HepG2 (cell line): Measurements from ENCODE around the gene FDPS. TPM values are rescaled to one million over a fixed set of nuclear protein-coding genes. Genes with fewer than 3 reads are reported as not detected.

Experiments
- FOXK1 ChIP-seq: sonication (generic); formaldehyde crosslinking; IDR thresholded peaks from 2 replicates; pipeline ENCODE4 v1.4.0; 2020; ENCODE audit warnings: low read depth, missing genetic modification reagents, borderline replicate concordance
- HOXA5 ChIP-seq: sonication (generic); formaldehyde crosslinking; IDR thresholded peaks from 2 replicates; pipeline ENCODE4 v1.4.0; 2020; ENCODE audit warnings: missing genetic modification reagents
- HOXA9 ChIP-seq: sonication (generic); formaldehyde crosslinking; IDR thresholded peaks from 2 replicates; pipeline ENCODE4 v1.8.1; 2022; ENCODE audit warnings: missing genetic modification reagents, mild to moderate bottlenecking, moderate library complexity, borderline replicate concordance
- NCOA2 ChIP-seq: sonication (generic); formaldehyde crosslinking; IDR thresholded peaks from 2 replicates; pipeline ENCODE4 v1.8.0; 2022; ENCODE audit warnings: inconsistent platforms
- PLRG1 ChIP-seq: fragments of 450-650 bp; conservative IDR thresholded peaks from 2 replicates; pipeline ENCODE4 v1.6.1; 2016
- RNF2 ChIP-seq: fragments of 450-650 bp; conservative IDR thresholded peaks from 2 replicates; pipeline ENCODE4 v1.6.1; 2016; ENCODE audit warnings: low read depth
- TAF1 ChIP-seq: sonication (generic); formaldehyde crosslinking; IDR thresholded peaks from 2 replicates; pipeline ENCODE4 v1.4.0; 2020; ENCODE audit warnings: missing genetic modification reagents
- YEATS4 ChIP-seq: sonication (generic); formaldehyde crosslinking; IDR thresholded peaks from 2 replicates; pipeline ENCODE4 v1.4.0; 2020; ENCODE audit warnings: missing genetic modification reagents, borderline replicate concordance
- ZBTB7A ChIP-seq: sonication (generic); formaldehyde crosslinking; IDR thresholded peaks from 2 replicates; pipeline ENCODE4 v1.8.0; 2022; ENCODE audit warnings: mild to moderate bottlenecking, missing genetic modification reagents
- ZNF329 ChIP-seq: sonication (generic); formaldehyde crosslinking; IDR thresholded peaks from 2 replicates; pipeline ENCODE4 v1.9.0; 2021; ENCODE audit warnings: low read depth, mild to moderate bottlenecking, missing genetic modification reagents
- ZNF331 ChIP-seq: sonication (generic); formaldehyde crosslinking; IDR thresholded peaks from 2 replicates; pipeline ENCODE4 v1.4.0; 2020; ENCODE audit warnings: missing genetic modification reagents
- ZNF430 ChIP-seq: sonication (generic); formaldehyde crosslinking; IDR thresholded peaks from 2 replicates; pipeline ENCODE4 v1.9.0; 2021; ENCODE audit warnings: mild to moderate bottlenecking, missing genetic modification reagents
- ZNF543 ChIP-seq: sonication (generic); formaldehyde crosslinking; IDR thresholded peaks from 2 replicates; pipeline ENCODE4 v1.4.0; 2020; ENCODE audit warnings: mild to moderate bottlenecking, missing genetic modification reagents
- ZNF788 ChIP-seq: sonication (generic); formaldehyde crosslinking; IDR thresholded peaks from 2 replicates; pipeline ENCODE4 v1.5.0; 2020; ENCODE audit warnings: mild to moderate bottlenecking, missing genetic modification reagents, borderline replicate concordance
- polyA plus RNA-seq, 8 experiments: library from polyadenylated mRNA; depleted of rRNA in 3 of 8; stranded (reverse) in 7 of 8; unstranded in 1 of 8; fragments of >200 nt; fragmentation: Illumina TruSeq in 4 of 8; extraction: Trizol in 4 of 8; gene quantifications; 2 replicates each; pipeline versions ENCODE4 v1.2.1 to v1.2.3, GENCODE V29; 2011 to 2016; ENCODE audit warnings: low read depth in 4 of 8, missing spikeins in 1 of 8, mixed read lengths in 1 of 8; ENCODE audit not compliant: insufficient read depth in 1 of 8
- total RNA-seq, 5 experiments: library from RNA; depleted of rRNA; stranded (reverse); fragments of >200 nt; fragmentation: Illumina TruSeq; extraction: Trizol; gene quantifications; 2 replicates each; pipeline ENCODE4 v1.2.3, GENCODE V29; 2016; ENCODE audit warnings: low read depth in 1 of 5
- TF ChIP-seq, protein P1 (sequence below): sonication (generic); formaldehyde crosslinking; IDR thresholded peaks from 2 replicates; pipeline ENCODE4 v1.4.0; 2020; ENCODE audit warnings: missing genetic modification reagents, mild to moderate bottlenecking, borderline replicate concordance
- TF ChIP-seq, protein P2 (sequence below): sonication (generic); IDR thresholded peaks from 2 replicates; pipeline ENCODE4 v1.6.1; 2016; ENCODE audit warnings: low read depth, borderline replicate concordance
- TF ChIP-seq, protein P3 (sequence below): IDR thresholded peaks from 2 replicates; pipeline ENCODE4 v1.6.1; 2016
- TF ChIP-seq, protein P4 (sequence below): sonication (generic); formaldehyde crosslinking; IDR thresholded peaks from 2 replicates; pipeline ENCODE4 v1.5.0; 2020; ENCODE audit warnings: mild to moderate bottlenecking, missing genetic modification reagents
- TF ChIP-seq, protein P5 (sequence below): sonication (generic); formaldehyde crosslinking; IDR thresholded peaks from 2 replicates; pipeline ENCODE4 v1.5.1; 2020; ENCODE audit warnings: missing genetic modification reagents, mild to moderate bottlenecking, borderline replicate concordance

The FDPS gene
- total and polyA plus RNA-seq, 2 of the 13 experiments (the other 11 are each of a cell fraction or from before 2014, with no cell fraction given) = 264 to 519 TPM

DNA sequence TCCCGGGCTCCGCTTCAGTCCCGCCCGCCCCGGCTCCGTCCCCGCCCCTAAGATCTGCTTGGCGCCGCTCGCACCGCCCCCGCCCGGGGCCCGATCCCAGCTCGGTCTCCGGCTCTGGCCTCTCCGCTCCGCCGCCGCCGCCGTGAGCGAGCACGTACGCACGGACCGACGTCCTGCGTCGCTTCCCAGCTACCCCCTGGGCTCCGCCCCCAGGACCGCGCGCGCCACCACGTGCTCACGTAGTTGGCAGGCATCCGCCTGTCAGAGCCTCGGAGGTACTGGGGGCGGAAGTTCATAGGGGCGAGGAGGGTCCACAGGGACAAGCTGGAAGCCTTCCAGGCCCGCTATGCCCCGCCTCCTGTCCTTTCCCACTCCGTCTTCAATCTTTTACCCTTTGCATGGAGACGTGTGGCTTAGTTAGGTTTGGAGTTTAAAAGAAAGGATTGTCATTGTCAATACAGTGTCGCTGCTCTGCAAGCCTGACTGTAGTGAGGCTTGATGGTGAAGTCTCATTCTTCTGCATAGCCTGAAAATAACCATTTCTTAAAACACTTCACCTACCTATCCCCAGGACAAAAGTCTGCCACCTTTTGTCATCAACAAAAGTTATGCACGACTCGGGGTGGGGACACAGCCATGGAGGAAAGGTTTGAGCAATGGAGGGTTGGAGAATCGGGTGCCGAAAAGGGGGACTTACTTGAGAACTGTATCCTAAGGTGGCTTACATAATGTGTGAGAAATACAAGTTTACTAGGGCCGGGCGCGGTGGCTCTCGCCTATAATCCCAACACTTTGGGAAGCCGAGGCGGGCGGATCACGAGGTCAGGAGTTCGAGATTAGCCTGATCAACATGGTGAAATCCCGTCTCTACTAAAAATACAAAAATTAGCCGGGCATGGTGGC, 35.1 kb upstream of the FDPS start, which contains the start of gene CLK2 (continued):
- TF ChIP-seq, protein P1, sequence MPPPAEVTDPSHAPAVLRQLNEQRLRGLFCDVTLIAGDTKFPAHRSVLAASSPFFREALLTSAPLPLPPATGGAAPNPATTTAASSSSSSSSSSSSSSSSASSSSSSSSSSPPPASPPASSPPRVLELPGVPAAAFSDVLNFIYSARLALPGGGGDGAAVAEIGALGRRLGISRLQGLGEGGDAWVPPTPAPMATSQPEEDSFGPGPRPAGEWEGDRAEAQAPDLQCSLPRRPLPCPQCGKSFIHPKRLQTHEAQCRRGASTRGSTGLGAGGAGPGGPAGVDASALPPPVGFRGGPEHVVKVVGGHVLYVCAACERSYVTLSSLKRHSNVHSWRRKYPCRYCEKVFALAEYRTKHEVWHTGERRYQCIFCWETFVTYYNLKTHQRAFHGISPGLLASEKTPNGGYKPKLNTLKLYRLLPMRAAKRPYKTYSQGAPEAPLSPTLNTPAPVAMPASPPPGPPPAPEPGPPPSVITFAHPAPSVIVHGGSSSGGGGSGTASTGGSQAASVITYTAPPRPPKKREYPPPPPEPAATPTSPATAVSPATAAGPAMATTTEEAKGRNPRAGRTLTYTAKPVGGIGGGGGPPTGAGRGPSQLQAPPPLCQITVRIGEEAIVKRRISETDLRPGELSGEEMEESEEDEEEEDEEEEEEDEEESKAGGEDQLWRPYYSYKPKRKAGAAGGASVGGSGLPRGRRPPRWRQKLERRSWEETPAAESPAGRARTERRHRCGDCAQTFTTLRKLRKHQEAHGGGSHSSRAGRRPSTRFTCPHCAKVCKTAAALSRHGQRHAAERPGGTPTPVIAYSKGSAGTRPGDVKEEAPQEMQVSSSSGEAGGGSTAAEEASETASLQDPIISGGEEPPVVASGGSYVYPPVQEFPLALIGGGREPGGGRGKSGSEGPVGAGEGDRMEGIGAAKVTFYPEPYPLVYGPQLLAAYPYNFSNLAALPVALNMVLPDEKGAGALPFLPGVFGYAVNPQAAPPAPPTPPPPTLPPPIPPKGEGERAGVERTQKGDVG (CRISPR knock-in tag) = no peak
- TF ChIP-seq HOXA5 (no peak), PLRG1 (no peak), ZNF329 (CRISPR knock-in tag) (no peak), NCOA2 (CRISPR knock-in tag) (peak; percentile 11; the same call in 1 of the 2 replicates), ZNF543 (CRISPR knock-in tag) (no peak), RNF2 (peak; percentile 64; the same call in 1 of the 2 replicates), YEATS4 (peak; percentile 96), ZNF430 (peak; percentile 93), FOXK1 (CRISPR knock-in tag) (peak; percentile 78; the same call in 1 of the 2 replicates), ZNF331 (peak; percentile 42; the same call in 1 of the 2 replicates), ZNF788 (CRISPR knock-in tag) (peak; percentile 90; the same call in 1 of the 2 replicates), ZBTB7A (peak; percentile 64; the same call in 1 of the 2 replicates), HOXA9 (CRISPR knock-in tag) (no peak), TAF1 (peak; percentile 82; the same call in 1 of the 2 replicates)
- TF ChIP-seq, protein P2, sequence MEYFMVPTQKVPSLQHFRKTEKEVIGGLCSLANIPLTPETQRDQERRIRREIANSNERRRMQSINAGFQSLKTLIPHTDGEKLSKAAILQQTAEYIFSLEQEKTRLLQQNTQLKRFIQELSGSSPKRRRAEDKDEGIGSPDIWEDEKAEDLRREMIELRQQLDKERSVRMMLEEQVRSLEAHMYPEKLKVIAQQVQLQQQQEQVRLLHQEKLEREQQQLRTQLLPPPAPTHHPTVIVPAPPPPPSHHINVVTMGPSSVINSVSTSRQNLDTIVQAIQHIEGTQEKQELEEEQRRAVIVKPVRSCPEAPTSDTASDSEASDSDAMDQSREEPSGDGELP = no peak
- TF ChIP-seq, protein P3, sequence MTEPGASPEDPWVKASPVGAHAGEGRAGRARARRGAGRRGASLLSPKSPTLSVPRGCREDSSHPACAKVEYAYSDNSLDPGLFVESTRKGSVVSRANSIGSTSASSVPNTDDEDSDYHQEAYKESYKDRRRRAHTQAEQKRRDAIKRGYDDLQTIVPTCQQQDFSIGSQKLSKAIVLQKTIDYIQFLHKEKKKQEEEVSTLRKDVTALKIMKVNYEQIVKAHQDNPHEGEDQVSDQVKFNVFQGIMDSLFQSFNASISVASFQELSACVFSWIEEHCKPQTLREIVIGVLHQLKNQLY (CRISPR knock-in tag) = peak; percentile 77
- TF ChIP-seq, protein P4, sequence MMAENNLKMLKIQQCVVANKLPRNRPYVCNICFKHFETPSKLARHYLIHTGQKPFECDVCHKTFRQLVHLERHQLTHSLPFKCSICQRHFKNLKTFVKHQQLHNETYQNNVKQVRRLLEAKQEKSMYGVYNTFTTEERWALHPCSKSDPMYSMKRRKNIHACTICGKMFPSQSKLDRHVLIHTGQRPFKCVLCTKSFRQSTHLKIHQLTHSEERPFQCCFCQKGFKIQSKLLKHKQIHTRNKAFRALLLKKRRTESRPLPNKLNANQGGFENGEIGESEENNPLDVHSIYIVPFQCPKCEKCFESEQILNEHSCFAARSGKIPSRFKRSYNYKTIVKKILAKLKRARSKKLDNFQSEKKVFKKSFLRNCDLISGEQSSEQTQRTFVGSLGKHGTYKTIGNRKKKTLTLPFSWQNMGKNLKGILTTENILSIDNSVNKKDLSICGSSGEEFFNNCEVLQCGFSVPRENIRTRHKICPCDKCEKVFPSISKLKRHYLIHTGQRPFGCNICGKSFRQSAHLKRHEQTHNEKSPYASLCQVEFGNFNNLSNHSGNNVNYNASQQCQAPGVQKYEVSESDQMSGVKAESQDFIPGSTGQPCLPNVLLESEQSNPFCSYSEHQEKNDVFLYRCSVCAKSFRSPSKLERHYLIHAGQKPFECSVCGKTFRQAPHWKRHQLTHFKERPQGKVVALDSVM (CRISPR knock-in tag) = peak; percentile 65
- TF ChIP-seq, protein P5, sequence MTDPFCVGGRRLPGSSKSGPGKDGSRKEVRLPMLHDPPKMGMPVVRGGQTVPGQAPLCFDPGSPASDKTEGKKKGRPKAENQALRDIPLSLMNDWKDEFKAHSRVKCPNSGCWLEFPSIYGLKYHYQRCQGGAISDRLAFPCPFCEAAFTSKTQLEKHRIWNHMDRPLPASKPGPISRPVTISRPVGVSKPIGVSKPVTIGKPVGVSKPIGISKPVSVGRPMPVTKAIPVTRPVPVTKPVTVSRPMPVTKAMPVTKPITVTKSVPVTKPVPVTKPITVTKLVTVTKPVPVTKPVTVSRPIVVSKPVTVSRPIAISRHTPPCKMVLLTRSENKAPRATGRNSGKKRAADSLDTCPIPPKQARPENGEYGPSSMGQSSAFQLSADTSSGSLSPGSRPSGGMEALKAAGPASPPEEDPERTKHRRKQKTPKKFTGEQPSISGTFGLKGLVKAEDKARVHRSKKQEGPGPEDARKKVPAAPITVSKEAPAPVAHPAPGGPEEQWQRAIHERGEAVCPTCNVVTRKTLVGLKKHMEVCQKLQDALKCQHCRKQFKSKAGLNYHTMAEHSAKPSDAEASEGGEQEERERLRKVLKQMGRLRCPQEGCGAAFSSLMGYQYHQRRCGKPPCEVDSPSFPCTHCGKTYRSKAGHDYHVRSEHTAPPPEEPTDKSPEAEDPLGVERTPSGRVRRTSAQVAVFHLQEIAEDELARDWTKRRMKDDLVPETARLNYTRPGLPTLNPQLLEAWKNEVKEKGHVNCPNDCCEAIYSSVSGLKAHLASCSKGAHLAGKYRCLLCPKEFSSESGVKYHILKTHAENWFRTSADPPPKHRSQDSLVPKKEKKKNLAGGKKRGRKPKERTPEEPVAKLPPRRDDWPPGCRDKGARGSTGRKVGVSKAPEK (CRISPR knock-in tag) = no peak
